CD4-positive, alpha-beta T cell (primary cell): ENCODE measurements around the gene GSG1L. TPM values are rescaled to one million over a fixed set of nuclear protein-coding genes. Genes with fewer than 3 reads are reported as not detected.

ENCODE experiments used
- ATAC-seq: fragments of 200-7000 bp; cut with Tn5 transposase; one replicate; pipeline ENCODE4 v1.10.0; 2022; ENCODE audit warnings: mild to moderate bottlenecking; ENCODE audit not compliant: poor library complexity
- CTCF ChIA-PET: fragments of 350-600 bp; sonication (Branson Sonifier 250); formaldehyde crosslinking; loops from one replicate; lab custom pipeline; 2021; ENCODE audit warnings: antibody characterized with exemption, inconsistent platforms; lab: Charles Lee
- POLR2A ChIA-PET: fragments of 350-600 bp; sonication (Branson Sonifier 250); formaldehyde crosslinking; loops from one replicate; lab custom pipeline; 2021; ENCODE audit warnings: antibody characterized with exemption, inconsistent platforms; lab: Charles Lee
- DNase-seq, 14 experiments: peaks; one replicate each; pipeline ENCODE4 v3.0.0-alpha.2; 2013 to 2020; ENCODE audit warnings: mixed read lengths in 2 of 14
- H3K27ac ChIP-seq, 2 donors: one replicate each; pipeline versions ENCODE4 v1.5.1 to v1.7.0; 2013; ENCODE audit warnings: low read length in 2 of 2, low read depth in 1 of 2, mild to moderate bottlenecking in 1 of 2
- H3K27me3 ChIP-seq, 2 experiments: 1 replicate in 1 of 2; 2 replicates in 1 of 2; pipeline versions ENCODE4 v1.6.1 to v1.7.0; 2013; ENCODE audit warnings: low read length in 2 of 2, control low read depth in 1 of 2, mild to moderate bottlenecking in 1 of 2, moderate library complexity in 1 of 2; ENCODE audit not compliant: insufficient read depth in 2 of 2, control insufficient read depth in 1 of 2
- H3K36me3 ChIP-seq: one replicate; pipeline ENCODE4 v1.6.1; 2013; ENCODE audit warnings: low read length, control low read depth; ENCODE audit not compliant: insufficient read depth
- H3K4me1 ChIP-seq: one replicate; pipeline ENCODE4 v1.6.1; 2013; ENCODE audit warnings: low read length, control low read depth; ENCODE audit not compliant: insufficient read depth
- H3K4me3 ChIP-seq: one replicate; pipeline ENCODE4 v1.5.1; 2013; ENCODE audit warnings: mild to moderate bottlenecking, low read length, moderate library complexity
- H3K9me3 ChIP-seq, 2 experiments: 1 replicate in 1 of 2; 2 replicates in 1 of 2; pipeline versions ENCODE4 v1.6.1 to v1.7.0; 2013; ENCODE audit warnings: low read length in 2 of 2, mild to moderate bottlenecking in 2 of 2, control low read depth in 1 of 2, moderate library complexity in 1 of 2; ENCODE audit not compliant: control insufficient read depth in 1 of 2, insufficient read depth in 1 of 2
- H3K27ac Mint-ChIP-seq: one replicate; pipeline ENCODE4 v1.8.0; 2020; ENCODE audit warnings: mixed read lengths
- H3K27me3 Mint-ChIP-seq: one replicate; pipeline ENCODE4 v1.8.0; 2021; ENCODE audit warnings: mixed read lengths
- H3K36me3 Mint-ChIP-seq: one replicate; pipeline ENCODE4 v1.8.0; 2021; ENCODE audit warnings: low read depth, mixed read lengths
- H3K4me1 Mint-ChIP-seq: one replicate; pipeline ENCODE4 v1.8.0; 2021; ENCODE audit warnings: low read depth, mixed read lengths
- H3K4me3 Mint-ChIP-seq: one replicate; pipeline ENCODE4 v1.8.0; 2020; ENCODE audit warnings: mild to moderate bottlenecking, mixed read lengths
- H3K9me3 Mint-ChIP-seq: one replicate; pipeline ENCODE4 v1.8.0; 2020; ENCODE audit warnings: mixed read lengths
- CTCF ChIP-seq: fragments of 200-600 bp; IDR thresholded peaks from one replicate; pipeline ENCODE4 v1.8.0; 2022; ENCODE audit warnings: antibody characterized with exemption, mild to moderate bottlenecking
- intact Hi-C, 2 experiments: fragments of 100-400 bp; cut with DNase I in 1 of 2; cut with micrococcal nuclease in 1 of 2; formaldehyde crosslinking; loops; one replicate each; pipeline versions ENCODE4 v1.15.1 to v1.9.0; 2023 to 2025; cut with DNase I, micrococcal nuclease
- total RNA-seq, 174 experiments: library from RNA in 2 of 174; stranded (reverse) in 2 of 174; gene quantifications; one replicate each; pipeline ENCODE4 v1.2.3 and lab custom pipeline; 2021 to 2026

Gene GSG1L
- total RNA-seq, 2 experiments from 2014 or later: not detected

- Mint-ChIP-seq H3K27me3 (peaks cover 42% of the 10 kb centered on the region), H3K36me3 (no peaks in the 10 kb centered on the region), H3K4me1 (no peaks in the 10 kb centered on the region), H3K4me3 (no peak overlapping the region), H3K9me3 (no peaks in the 10 kb centered on the region), H3K27ac (no peak overlapping the region)
- Histone ChIP-seq H3K27ac (no peak overlapping the region), H3K27me3 (peaks cover 5 to 12% of the 10 kb centered on the region in 2 experiments), H3K4me3 (no peak overlapping the region), H3K36me3 (no peaks in the 10 kb centered on the region), H3K4me1 (no peaks in the 10 kb centered on the region), H3K9me3 (peaks cover 4 to 6% of the 10 kb centered on the region in 2 experiments)
- ChIA-PET CTCF (no interaction called here), POLR2A (no interaction called here)
- TF ChIP-seq CTCF: no peak
- DNase-seq (no peak), ATAC-seq (no peak)
- intact Hi-C loops: no loop called here
Measured at GRCh38 chr16:28013392-28013791, 50.1 kb downstream of the GSG1L start.

- H3K36me3 Mint-ChIP-seq: no peaks in the 10 kb centered on the region
- DNase-seq (no peak), ATAC-seq (no peak)
- no peaks in the 10 kb centered on the region for H3K36me3 ChIP-seq
- CTCF ChIA-PET: no interaction called here
- H3K4me1 Mint-ChIP-seq: no peaks in the 10 kb centered on the region
- H3K27me3 Mint-ChIP-seq: peaks cover 45% of the 10 kb centered on the region
- no peak overlapping the region for H3K4me3 Mint-ChIP-seq
- peaks cover 0 to 6% of the 10 kb centered on the region in 2 experiments for H3K9me3 ChIP-seq
- H3K27me3 ChIP-seq: peaks cover 2 to 10% of the 10 kb centered on the region in 2 experiments
- TF ChIP-seq CTCF: no peak
- H3K27ac Mint-ChIP-seq: no peak overlapping the region
- intact Hi-C loops: no loop called here
- H3K9me3 Mint-ChIP-seq: no peaks in the 10 kb centered on the region
- H3K4me3 ChIP-seq: no peak overlapping the region
- H3K27ac ChIP-seq: no peak overlapping the region
- no peaks in the 10 kb centered on the region for H3K4me1 ChIP-seq
- POLR2A ChIA-PET: no interaction called here
Measured at GRCh38 chr16:28011971-28012445, 51.5 kb downstream of the GSG1L start.

- ChIA-PET POLR2A (no interaction called here), CTCF (no interaction called here)
- no peak overlapping the region for H3K4me3 ChIP-seq
- H3K27me3 Mint-ChIP-seq: peaks cover 39% of the 10 kb centered on the region
- no peaks in the 10 kb centered on the region for H3K9me3 Mint-ChIP-seq
- peaks cover 2 to 6% of the 10 kb centered on the region in 2 experiments for H3K27me3 ChIP-seq
- H3K36me3 ChIP-seq: no peaks in the 10 kb centered on the region
- no peak for ATAC-seq
- no peaks in the 10 kb centered on the region for H3K36me3 Mint-ChIP-seq
- peaks cover 0 to 6% of the 10 kb centered on the region in 2 experiments for H3K9me3 ChIP-seq
- no peaks in the 10 kb centered on the region for H3K4me1 ChIP-seq
- no peak overlapping the region for H3K27ac Mint-ChIP-seq
- intact Hi-C loops: no loop called here
- no peak for TF ChIP-seq CTCF
- H3K4me3 Mint-ChIP-seq: no peak overlapping the region
- no peak for DNase-seq
- no peaks in the 10 kb centered on the region for H3K4me1 Mint-ChIP-seq
- H3K27ac ChIP-seq: no peak overlapping the region
Measured at GRCh38 chr16:28011223-28011622, 52.3 kb downstream of the GSG1L start.
